ENCODE measurements around the gene NXN.
"Not testable (repeated sequence)": the region's sequence is repeated elsewhere in the genome, so short reads cannot be mapped to it uniquely, and the experiment has no call there.

The NXN gene

GRCh38 chr17:872855-873254 is 106.7 kb downstream of the NXN start:
- no peak overlapping the region for H3K4me3 ChIP-seq (ENCODE audit: insufficient read length, low read depth)
- no peak for TF ChIP-seq YY1 (IDR thresholded peaks at IDR 0.05; ENCODE audit: insufficient read depth, insufficient read length)
- TF ChIP-seq ZNF274 (IDR thresholded peaks at IDR 0.05; ENCODE audit: low read depth, low read length), result no peak
- TF ChIP-seq SUZ12 (IDR thresholded peaks at IDR 0.05; ENCODE audit: extremely low read depth, insufficient read depth, insufficient read length), result no peak
- H3K9me3 ChIP-seq (ENCODE audit: insufficient read depth, low read length), result no peaks in the 10 kb centered on the region
- peaks cover 10% of the 10 kb centered on the region for H3K36me3 ChIP-seq (ENCODE audit: insufficient read depth, insufficient read length, low read length)
- H3K4me1 ChIP-seq (ENCODE audit: insufficient read depth, insufficient read length), result no peaks in the 10 kb centered on the region
- no peak overlapping the region for H3K9ac ChIP-seq (ENCODE audit: insufficient read length, low read depth)
- DNase-seq (ENCODE audit: low read depth, low spot score), result no peak
- no peaks in the 10 kb centered on the region for H3K27me3 ChIP-seq (ENCODE audit: insufficient read depth, insufficient read length)

DNA sequence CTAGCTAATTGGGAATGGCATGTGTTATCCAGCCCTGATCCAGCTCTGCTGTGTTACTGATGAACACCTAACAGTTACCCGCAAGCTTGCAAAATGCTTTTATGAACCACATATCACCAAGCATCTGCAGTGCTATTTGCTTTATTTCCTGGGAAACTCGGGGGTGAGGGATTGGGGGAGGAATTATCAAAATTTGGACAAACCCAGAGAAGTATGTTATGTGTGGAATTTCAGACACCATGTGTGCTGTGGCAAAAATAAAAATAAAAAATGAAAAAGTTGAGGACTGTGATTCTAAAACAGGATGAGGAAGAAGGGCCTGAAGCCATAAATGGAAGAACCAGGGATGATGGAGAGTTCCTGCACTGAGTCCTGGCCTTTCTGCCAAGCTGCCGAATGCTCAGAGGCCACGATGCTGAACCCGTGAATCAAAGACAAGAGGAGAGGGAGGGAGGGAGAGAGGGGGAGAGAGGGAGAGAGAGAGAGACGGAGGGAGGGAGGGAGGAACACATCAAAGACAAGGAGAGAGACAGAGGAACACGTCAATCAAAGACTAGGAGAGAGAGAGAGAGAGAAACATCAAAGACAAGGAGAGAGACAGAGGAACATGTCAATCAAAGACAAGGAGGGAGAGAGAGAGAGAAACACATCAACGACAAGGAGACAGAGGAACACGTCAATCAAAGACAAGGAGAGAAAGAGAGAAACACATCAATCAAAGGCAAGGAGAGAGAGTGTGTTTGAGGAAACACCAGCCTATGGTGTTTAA is 107.6 kb downstream of the NXN start:
- no peak for DNase-seq (ENCODE audit: low read depth, low spot score)
- H3K9ac ChIP-seq (ENCODE audit: insufficient read length, low read depth), result no peak overlapping the region

GRCh38 chr17:869567-870525 is 109.7 kb downstream of the NXN start:
- H3K4me3 ChIP-seq (ENCODE audit: insufficient read length, low read depth), result no peak overlapping the region
- H3K4me1 ChIP-seq (ENCODE audit: insufficient read depth, insufficient read length), result no peaks in the 10 kb centered on the region
- peaks cover 14% of the 10 kb centered on the region for H3K36me3 ChIP-seq (ENCODE audit: insufficient read depth, insufficient read length, low read length)
- H3K9me3 ChIP-seq (ENCODE audit: insufficient read depth, low read length), result no peaks in the 10 kb centered on the region
- no peak for DNase-seq (ENCODE audit: low read depth, low spot score)
- no peak overlapping the region for H3K9ac ChIP-seq (ENCODE audit: insufficient read length, low read depth)
- no peaks in the 10 kb centered on the region for H3K27me3 ChIP-seq (ENCODE audit: insufficient read depth, insufficient read length)
- TF ChIP-seq YY1 (IDR thresholded peaks at IDR 0.05; ENCODE audit: insufficient read depth, insufficient read length) (no peak), SUZ12 (IDR thresholded peaks at IDR 0.05; ENCODE audit: extremely low read depth, insufficient read depth, insufficient read length) (no peak), ZNF274 (IDR thresholded peaks at IDR 0.05; ENCODE audit: low read depth, low read length) (no peak)

More for the DNA sequence above, 107.6 kb downstream of the NXN start:
- Histone ChIP-seq H3K4me3 (ENCODE audit: insufficient read length, low read depth) (no peak overlapping the region), H3K27me3 (ENCODE audit: insufficient read depth, insufficient read length) (no peaks in the 10 kb centered on the region), H3K4me1 (ENCODE audit: insufficient read depth, insufficient read length) (no peaks in the 10 kb centered on the region), H3K36me3 (ENCODE audit: insufficient read depth, insufficient read length, low read length) (peaks cover 12% of the 10 kb centered on the region), H3K9me3 (ENCODE audit: insufficient read depth, low read length) (no peaks in the 10 kb centered on the region)
- TF ChIP-seq YY1 (IDR thresholded peaks at IDR 0.05; ENCODE audit: insufficient read depth, insufficient read length), result no peak

- TF ChIP-seq ZNF274 (IDR thresholded peaks at IDR 0.05; ENCODE audit: low read depth, low read length) (no peak), SUZ12 (IDR thresholded peaks at IDR 0.05; ENCODE audit: extremely low read depth, insufficient read depth, insufficient read length) (no peak), YY1 (IDR thresholded peaks at IDR 0.05; ENCODE audit: insufficient read depth, insufficient read length) (no peak)
- DNase-seq (ENCODE audit: low read depth, low spot score), result no peak
- Histone ChIP-seq H3K27me3 (ENCODE audit: insufficient read depth, insufficient read length) (no peaks in the 10 kb centered on the region), H3K4me3 (ENCODE audit: insufficient read length, low read depth) (no peak overlapping the region), H3K9ac (ENCODE audit: insufficient read length, low read depth) (no peak overlapping the region), H3K4me1 (ENCODE audit: insufficient read depth, insufficient read length) (no peaks in the 10 kb centered on the region), H3K9me3 (ENCODE audit: insufficient read depth, low read length) (no peaks in the 10 kb centered on the region), H3K36me3 (ENCODE audit: insufficient read depth, insufficient read length, low read length) (peaks cover 22% of the 10 kb centered on the region)
Observed at GRCh38 chr17:869086-869485, 110.5 kb downstream of the NXN start.

DNA sequence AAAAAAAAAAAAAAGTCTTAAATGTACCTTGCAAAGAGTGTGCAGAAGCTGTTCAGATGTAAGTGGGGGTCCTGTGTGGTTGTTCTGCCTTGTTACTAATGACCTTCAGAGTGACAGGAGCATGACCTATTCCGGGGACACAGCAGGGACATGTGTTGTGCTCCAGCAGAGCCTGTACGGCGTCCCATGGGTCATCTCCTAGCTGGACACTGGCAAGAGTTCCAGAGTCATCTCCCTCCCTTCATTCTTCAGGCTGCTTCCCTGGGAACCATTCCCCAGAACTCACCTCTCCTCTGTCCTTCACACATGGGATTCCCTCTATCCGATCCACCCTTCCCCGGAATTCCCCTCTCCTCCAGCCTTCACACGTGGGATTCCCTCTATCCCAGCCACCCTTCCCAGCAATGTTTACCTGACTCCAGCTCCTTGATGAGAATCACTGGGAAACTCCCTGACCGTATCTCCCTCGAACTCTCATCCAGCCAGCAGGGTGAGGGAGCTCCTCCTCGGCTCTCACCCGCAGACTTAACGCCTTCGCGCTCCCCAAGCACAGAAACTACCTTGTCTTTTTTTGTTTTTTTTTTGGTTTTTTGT is 111.6 kb downstream of the NXN start:
- Histone ChIP-seq H3K9me3 (ENCODE audit: insufficient read depth, low read length) (no peaks in the 10 kb centered on the region), H3K9ac (ENCODE audit: insufficient read length, low read depth) (no peak overlapping the region), H3K27me3 (ENCODE audit: insufficient read depth, insufficient read length) (no peaks in the 10 kb centered on the region), H3K36me3 (ENCODE audit: insufficient read depth, insufficient read length, low read length) (peaks cover 28% of the 10 kb centered on the region), H3K4me1 (ENCODE audit: insufficient read depth, insufficient read length) (no peaks in the 10 kb centered on the region), H3K4me3 (ENCODE audit: insufficient read length, low read depth) (no peak overlapping the region)
- no peak for DNase-seq (ENCODE audit: low read depth, low spot score)
- no peak for TF ChIP-seq SUZ12 (IDR thresholded peaks at IDR 0.05; ENCODE audit: extremely low read depth, insufficient read depth, insufficient read length)
- TF ChIP-seq YY1 (IDR thresholded peaks at IDR 0.05; ENCODE audit: insufficient read depth, insufficient read length), result no peak

- H3K9me3 ChIP-seq (ENCODE audit: insufficient read depth, low read length); H3K27me3 ChIP-seq (ENCODE audit: insufficient read depth, insufficient read length); H3K4me1 ChIP-seq (ENCODE audit: insufficient read depth, insufficient read length); H3K4me3 ChIP-seq (ENCODE audit: insufficient read length, low read depth); DNase-seq (ENCODE audit: low read depth, low spot score); H3K9ac ChIP-seq (ENCODE audit: insufficient read length, low read depth): not testable (repeated sequence)
- peaks cover 33% of the 10 kb centered on the region for H3K36me3 ChIP-seq (ENCODE audit: insufficient read depth, insufficient read length, low read length)
Observed at GRCh38 chr17:867238-867637, 112.3 kb downstream of the NXN start.

DNA sequence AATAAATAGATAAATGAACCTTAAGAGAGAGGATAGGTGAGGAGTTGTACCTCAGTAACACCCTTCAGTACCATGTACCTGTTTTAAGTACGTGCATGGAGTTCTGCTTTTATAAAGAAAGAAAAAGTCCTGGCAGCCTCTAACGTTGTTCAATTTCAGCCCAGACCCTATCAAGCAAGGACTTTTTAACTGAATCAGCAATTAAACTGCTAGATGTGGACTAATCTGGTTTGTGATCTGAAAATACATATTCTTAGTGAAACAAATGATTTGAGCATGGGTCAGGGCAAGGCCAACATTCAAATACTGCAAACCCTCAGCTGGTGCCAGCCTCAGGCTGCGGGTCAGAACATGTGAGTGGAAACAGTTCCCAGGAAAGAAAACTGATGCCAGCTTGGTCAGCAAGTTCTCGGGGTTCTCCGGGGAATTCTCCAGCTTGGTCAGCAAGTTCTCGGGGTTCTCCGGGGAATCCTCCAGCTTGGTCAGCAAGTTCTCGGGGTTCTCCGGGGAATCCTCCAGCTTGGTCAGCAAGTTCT is 112.9 kb downstream of the NXN start:
- no peaks in the 10 kb centered on the region for H3K27me3 ChIP-seq (ENCODE audit: insufficient read depth, insufficient read length)
- H3K36me3 ChIP-seq (ENCODE audit: insufficient read depth, insufficient read length, low read length), result peaks cover 33% of the 10 kb centered on the region
- H3K9me3 ChIP-seq (ENCODE audit: insufficient read depth, low read length), result no peaks in the 10 kb centered on the region
- no peak overlapping the region for H3K4me3 ChIP-seq (ENCODE audit: insufficient read length, low read depth)
- no peak for DNase-seq (ENCODE audit: low read depth, low spot score)
- no peak overlapping the region for H3K9ac ChIP-seq (ENCODE audit: insufficient read length, low read depth)
- TF ChIP-seq YY1 (IDR thresholded peaks at IDR 0.05; ENCODE audit: insufficient read depth, insufficient read length) (no peak), ZNF274 (IDR thresholded peaks at IDR 0.05; ENCODE audit: low read depth, low read length) (no peak), SUZ12 (IDR thresholded peaks at IDR 0.05; ENCODE audit: extremely low read depth, insufficient read depth, insufficient read length) (no peak)
- no peaks in the 10 kb centered on the region for H3K4me1 ChIP-seq (ENCODE audit: insufficient read depth, insufficient read length)

Data from NT2/D1 (cell line).